GM18517 (cell line): Measurements from ENCODE around the gene ZNF426.

Experiments
- ATAC-seq: cut with Tn5 transposase; IDR thresholded peaks from one replicate; pipeline ENCODE4 v1.9.1; 2021; ENCODE audit warnings: mild to moderate bottlenecking, moderate library complexity; ENCODE audit not compliant: unreplicated experiment

Gene ZNF426

DNA sequence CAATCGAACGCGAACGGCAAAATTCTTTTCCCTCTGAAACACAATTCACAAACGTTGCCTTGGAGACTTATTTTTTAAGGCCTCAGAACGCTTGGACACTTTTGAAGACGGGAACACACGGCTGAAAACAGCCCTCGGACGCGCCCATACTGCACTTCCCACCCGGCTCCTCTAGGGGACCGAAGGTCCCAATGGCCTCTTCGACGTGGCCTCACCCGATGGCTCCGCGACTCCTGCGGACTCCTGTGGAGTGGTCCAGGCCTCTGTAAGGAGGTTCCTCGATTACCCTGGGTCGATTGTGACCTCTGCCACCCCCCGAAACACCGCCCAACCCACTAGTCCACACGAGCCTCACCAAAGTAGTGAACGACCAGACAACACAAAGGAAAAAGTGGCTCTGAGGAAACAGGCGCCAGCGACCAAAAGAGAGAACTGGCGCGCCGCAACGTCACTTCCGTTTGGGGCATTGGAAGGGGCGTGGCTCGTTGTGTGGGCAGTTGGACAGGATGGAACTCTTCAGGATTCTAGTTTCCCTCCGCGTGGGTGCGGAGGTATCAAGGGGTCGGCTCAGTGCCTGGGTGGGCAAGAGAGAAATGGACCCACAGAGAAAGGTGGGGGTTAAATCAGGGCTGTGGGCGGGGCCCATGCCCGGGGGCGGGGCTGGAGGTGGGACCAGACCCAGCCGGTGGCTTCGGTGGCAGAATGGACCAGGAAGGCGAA is 40.1 kb downstream of the ZNF426 start, which contains the start of gene ZNF560:
ZNF560 (minus strand) TSS at position 434 of the 720 bp plus-strand sequence. CDS start 23,303 bp downstream, outside the sequence.
- no peak for ATAC-seq

DNA sequence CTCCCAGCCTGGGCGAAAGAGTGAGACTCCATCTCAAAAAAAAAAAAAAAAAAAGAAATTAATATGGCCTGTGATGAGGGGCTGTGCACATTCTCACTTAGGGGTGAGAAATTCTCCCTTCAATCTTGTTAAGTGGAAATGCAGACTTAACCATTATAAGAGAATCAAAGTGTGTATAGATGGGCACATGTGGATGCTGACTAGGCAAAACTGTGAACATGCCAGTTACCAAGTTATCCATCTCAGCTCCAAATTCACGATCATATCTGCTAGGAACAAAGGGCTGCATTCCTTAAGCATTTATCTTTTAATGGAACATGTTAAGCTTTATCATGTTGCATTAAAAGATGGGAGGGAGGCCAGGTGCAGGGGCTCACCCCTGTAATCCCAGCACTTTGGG is 44.3 kb downstream of the ZNF426 start:
- ATAC-seq = no peak

DNA sequence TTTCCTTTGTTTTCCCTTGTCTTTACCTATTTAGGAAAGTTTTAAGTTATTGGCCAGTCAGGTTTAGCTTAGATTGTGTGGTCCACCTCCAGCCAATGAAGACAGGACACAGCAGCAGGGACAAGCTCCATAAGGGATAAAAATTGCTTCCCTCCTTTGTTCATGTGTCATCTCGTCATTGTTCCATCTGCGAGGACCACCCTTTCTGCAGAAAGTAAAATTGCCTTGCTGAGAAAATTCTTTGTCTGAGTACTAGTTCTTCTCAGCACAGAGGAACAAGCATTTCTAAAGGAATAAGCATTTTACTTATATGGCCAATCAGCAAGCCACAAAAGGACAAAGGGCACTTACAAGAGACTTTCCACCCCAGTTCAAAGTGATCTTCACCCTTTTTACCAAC is 51.4 kb downstream of the ZNF426 start:
- no peak for ATAC-seq

DNA sequence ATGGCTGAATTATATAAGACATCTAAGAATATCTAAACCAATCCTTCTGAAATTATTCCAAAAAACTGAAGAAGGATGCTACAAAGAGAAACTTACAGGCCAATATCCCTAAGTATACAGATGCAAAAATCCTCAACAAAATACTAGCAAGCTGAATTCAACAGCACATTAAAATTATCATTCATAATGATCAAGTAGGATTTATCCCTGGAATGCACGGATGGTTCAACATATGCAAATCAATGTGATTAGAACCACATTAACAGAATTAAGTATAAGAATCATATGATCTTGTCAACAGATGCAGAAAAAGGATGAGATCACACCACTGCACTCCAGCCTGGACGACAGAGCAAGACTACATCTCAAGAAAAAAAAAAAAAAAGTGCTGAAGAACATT is 53.3 kb downstream of the ZNF426 start:
- ATAC-seq = no peak

DNA sequence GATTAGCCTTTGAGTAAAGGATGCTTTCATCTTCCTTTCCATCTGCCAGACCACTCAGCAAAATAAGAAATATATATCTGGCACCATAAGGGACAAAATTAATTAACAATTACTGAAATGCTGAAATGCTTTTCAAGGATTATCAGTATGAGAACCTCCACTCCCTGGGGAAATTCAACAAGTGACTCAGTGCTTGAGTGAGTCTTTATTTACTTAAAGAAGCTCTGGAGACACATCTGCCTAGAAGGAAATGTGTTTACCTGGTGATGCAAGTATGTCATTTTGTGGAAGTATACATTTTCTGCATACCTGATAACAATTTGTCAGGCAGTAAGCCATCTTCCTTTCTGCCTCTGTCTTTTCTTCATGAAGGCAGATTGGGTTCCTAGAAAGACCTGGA is 63.5 kb downstream of the ZNF426 start:
- ATAC-seq = no peak
